A549 (cell line): ENCODE measurements around the gene GPR171.

ENCODE experiments used
- CHD4 ChIP-seq: fragments of 200-600 bp; sonication (generic); IDR thresholded peaks from 2 replicates; pipeline ENCODE4 v1.6.1; 2016; ENCODE audit warnings: antibody characterized with exemption, mild to moderate bottlenecking, borderline replicate concordance
- EHMT2 ChIP-seq: fragments of 200-600 bp; sonication (generic); IDR thresholded peaks from 2 replicates; pipeline ENCODE4 v1.6.1; 2016; ENCODE audit warnings: antibody characterized with exemption, low read depth, mild to moderate bottlenecking, moderate library complexity
- EP300 ChIP-seq, 2 experiments: fragments of >200 bp; sonication (Bioruptor Twin); formaldehyde crosslinking; IDR thresholded peaks; 2 replicates in 1 of 2; 3 replicates in 1 of 2; pipeline ENCODE4 v1.6.1; 2016 to 2017
- JUNB ChIP-seq: fragments of >200 bp; sonication (Bioruptor Twin); formaldehyde crosslinking; IDR thresholded peaks from 2 replicates; pipeline ENCODE4 v1.6.1; 2016
- MYC ChIP-seq: IDR thresholded peaks from 2 replicates; pipeline ENCODE4 v1.6.1; 2012; ENCODE audit warnings: mild to moderate bottlenecking, inconsistent platforms, low read length, improper control_type of control experiment, borderline replicate concordance
- POLR2A ChIP-seq: IDR thresholded peaks from 2 replicates; pipeline ENCODE4 v1.6.1; 2012; ENCODE audit warnings: mild to moderate bottlenecking, low read length
- RAD21 ChIP-seq, 2 experiments: fragments of >200 bp in 1 of 2; sonication (Bioruptor Twin) in 1 of 2; formaldehyde crosslinking in 1 of 2; IDR thresholded peaks in 1 of 2; conservative IDR thresholded peaks in 1 of 2; 2 replicates in 1 of 2; 3 replicates in 1 of 2; pipeline ENCODE4 v1.6.1; 2012 to 2018; ENCODE audit warnings: inconsistent platforms in 1 of 2
- TP53 ChIP-seq: fragments of 250-450 bp; sonication (Bioruptor Pico); IDR thresholded peaks from 2 replicates; pipeline ENCODE4 v1.5.0; 2021; ENCODE audit warnings: mild to moderate bottlenecking, moderate library complexity
- TF ChIP-seq, protein P1 (sequence below): fragments of >200 bp; sonication (Bioruptor Twin); formaldehyde crosslinking; IDR thresholded peaks from 3 replicates; pipeline ENCODE4 v1.5.1; 2016

DNA sequence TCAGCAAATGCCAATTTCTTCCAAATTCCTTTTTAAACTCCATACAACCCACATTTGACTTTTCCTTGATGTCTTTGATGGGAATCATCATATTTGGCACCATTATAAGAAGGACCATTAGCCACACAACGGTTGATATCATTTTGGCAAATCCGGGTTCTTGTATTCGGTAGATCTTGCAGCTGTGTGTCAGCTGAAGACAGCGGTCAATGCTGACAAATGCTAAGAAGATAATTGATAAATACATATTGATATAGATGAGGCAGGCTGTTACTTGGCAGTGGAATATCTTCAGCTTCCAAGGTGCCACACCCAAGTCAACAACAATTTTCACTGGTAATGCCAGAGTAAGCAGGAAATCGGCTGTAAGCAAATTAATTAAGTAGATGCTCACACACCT is 4.2 kb downstream of the GPR171 start:
- no peak for TF ChIP-seq RAD21 (conservative IDR thresholded peaks at IDR 0.05 in 1 of 2, IDR thresholded peaks at IDR 0.05 in 1 of 2)
- no peak for TF ChIP-seq CHD4
- TF ChIP-seq, protein P1, sequence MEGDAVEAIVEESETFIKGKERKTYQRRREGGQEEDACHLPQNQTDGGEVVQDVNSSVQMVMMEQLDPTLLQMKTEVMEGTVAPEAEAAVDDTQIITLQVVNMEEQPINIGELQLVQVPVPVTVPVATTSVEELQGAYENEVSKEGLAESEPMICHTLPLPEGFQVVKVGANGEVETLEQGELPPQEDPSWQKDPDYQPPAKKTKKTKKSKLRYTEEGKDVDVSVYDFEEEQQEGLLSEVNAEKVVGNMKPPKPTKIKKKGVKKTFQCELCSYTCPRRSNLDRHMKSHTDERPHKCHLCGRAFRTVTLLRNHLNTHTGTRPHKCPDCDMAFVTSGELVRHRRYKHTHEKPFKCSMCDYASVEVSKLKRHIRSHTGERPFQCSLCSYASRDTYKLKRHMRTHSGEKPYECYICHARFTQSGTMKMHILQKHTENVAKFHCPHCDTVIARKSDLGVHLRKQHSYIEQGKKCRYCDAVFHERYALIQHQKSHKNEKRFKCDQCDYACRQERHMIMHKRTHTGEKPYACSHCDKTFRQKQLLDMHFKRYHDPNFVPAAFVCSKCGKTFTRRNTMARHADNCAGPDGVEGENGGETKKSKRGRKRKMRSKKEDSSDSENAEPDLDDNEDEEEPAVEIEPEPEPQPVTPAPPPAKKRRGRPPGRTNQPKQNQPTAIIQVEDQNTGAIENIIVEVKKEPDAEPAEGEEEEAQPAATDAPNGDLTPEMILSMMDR, result no peak
- no peak for TF ChIP-seq TP53 (CRISPR knock-in tag)
- TF ChIP-seq EHMT2, result no peak
- TF ChIP-seq EP300 (IDR thresholded peaks at IDR 0.05), result no peak
- no peak for TF ChIP-seq MYC
- TF ChIP-seq POLR2A, result no peak
- TF ChIP-seq JUNB, result no peak
